Stimulated activated CD4-positive, alpha-beta T cell treated with anti-CD3 and anti-CD28 coated beads, Interleukin-2, amount 100 ng/mL, for 24 hours (primary cell): ENCODE measurements around the gene STIM2.

Source experiments
- DNase-seq, 2 donors: peaks; one replicate each; pipeline ENCODE4 v3.0.0-alpha.2; 2020

Gene STIM2

DNA sequence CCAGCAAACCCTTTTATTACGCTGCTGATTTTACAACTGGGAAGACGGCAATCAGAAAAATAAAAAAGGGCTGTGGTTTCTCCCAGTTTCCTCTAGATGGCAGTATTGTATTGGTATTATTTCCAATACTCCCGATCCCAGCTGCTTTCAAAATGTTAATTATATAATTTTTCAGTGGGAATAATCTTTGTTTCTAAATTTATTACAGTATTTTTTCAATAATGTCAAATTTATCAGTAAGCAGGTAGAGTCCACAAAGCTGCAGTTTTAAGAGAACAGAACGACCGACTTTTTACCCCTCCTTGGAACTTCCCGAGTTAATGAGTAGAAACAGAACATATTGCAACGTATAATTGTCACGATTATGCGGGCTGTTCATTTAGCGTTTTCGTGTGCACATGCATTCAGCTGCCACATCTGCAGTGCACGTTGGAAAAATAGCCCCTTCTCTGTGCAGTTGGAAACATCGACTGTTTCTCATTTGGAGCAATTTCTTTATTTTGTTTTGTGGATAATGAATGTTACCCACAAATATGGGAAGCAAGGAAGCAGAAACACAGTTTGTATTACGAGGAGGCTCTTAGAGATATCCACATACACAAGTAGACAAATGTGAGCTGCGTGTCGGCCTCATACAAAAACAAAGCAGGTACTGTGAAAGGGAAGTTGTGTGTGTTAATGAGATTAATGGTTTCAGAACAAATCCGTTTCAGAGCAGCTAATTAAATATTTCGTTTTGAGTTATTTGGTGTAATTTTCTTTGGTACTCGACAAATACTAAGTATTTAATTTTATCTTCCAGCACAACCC lies 188.0 kb downstream of the STIM2 start:
- DNase-seq: no peak

DNA sequence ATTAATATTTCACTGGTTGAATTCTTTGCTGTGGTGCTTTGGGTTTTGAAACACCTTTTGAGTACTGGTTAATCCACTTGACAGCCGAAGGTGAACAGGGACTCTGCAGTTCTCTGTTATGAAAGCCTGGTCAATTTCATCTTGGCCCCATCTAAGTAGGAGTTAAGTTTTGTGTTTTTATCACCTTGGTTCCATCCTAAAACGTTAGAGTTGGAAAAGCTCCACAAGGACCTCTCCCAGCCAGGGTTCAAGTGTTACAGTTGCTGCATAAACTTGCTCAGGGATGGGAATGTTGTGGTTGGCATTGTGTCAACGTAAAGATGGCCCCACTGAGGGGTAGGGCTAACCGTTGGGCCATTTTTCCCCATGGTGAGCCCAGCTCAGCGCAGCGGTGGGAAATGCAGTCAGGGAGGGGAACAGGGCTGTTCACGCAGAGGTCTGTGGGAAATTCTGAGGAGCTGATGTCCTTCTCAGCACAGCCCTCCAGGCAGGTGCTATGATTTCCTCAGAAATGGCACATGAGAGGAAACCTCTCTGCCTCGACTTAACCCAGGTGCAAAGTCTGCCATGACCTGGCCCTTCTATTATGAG lies 188.7 kb downstream of the STIM2 start:
- DNase-seq: no peak

DNA sequence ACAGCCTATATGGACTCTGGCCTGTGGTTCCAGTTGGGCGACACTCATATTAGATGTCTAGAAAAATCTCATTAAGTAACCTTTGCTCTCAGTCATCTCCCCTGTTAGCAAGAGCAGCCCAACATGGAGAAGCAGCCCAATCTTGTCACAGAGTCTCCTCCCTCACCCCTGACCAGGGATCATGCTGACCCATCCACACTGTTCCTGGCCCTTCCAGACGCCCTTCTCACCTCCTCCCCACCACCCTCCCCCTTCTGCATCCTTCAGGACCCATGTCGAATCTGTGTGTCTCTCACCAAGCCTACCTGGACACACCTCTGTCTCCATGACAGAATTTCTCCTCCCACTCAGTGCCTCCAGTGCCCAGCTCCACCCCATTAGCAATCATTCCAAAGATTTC lies 190.1 kb downstream of the STIM2 start:
- no peak for DNase-seq

DNA sequence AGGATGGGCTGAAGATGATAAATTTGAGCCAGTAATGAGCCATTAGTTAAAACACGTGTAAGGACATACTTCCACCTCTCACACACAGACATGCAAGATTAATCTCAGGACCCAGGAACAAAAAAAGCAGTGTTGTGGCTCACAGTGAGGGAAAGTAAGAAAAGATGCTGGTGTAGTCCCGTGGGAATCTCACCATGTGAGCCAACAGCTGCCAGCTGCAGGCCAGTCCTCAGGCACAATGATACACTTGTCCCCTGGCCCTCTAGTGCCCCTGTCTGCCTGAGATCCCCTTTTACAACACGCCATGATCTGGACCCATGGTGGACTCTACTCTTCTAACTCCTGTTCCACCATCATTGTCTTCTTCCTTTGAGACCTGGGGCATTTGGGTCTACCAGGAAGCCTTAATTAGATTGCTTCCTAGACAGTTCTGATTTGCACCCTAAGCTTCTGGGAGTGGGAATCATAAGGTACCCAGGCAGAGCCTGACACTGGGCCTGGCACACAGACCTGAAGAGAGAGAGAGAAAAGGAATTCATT lies 194.7 kb downstream of the STIM2 start:
- DNase-seq: no peak

DNA sequence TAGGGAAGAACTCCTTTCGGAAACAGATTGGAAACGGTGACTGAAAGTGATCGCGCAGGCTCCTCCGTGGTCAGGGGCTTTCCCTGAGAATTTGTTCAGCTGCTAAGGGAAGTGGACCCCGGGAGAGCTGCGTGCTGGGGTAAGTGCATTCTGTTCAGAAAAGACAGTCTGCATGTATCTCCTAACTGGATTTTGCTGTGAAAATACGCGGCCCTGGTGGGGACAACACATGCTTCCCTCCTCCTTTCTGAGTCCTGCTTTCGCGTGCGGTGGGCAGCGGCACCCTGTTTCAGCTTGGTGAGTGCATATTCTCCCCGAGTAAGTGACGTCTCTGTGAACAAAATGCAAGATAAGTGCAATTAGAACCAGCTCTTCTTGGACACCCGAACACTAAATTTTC lies 195.6 kb downstream of the STIM2 start:
- DNase-seq: no peak

DNA sequence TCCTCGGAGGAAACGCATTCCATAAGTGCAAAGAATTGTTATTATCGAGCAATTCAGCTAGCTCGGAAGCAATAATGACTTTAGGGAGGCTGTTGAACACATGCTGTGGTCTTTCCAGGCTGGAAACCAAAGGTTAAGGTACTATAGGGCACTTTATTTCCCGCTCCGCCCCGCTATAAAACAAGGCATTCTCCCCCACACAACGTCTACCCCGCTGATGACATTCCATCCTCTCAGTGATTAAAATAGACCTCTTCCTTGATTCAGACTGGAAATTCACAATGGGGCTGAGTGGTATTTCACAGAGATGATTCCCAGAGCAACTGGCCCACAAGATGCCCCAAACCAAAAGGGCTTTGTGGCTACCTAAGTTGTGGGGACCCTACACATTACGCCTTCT lies 196.4 kb downstream of the STIM2 start:
- DNase-seq: no peak

DNA sequence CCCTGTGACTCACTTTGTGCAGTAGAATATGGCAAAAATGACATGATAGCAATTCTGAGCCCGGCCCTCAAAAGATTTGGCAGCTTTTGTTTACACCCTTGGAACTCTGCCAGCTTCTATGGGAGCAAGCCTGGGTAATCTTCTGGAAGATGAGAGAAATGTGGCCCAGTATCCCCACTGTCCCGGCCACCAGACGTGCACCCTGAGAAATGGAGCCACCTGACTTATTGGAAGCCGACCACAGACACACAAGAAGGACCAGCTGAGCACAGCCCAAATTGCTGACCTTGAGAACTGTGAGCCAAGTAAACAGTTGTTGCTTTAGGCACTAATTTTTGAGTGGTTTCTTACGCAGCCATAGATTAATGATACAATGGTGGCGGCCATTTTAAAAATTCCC lies 197.0 kb downstream of the STIM2 start:
- DNase-seq: no peak

DNA sequence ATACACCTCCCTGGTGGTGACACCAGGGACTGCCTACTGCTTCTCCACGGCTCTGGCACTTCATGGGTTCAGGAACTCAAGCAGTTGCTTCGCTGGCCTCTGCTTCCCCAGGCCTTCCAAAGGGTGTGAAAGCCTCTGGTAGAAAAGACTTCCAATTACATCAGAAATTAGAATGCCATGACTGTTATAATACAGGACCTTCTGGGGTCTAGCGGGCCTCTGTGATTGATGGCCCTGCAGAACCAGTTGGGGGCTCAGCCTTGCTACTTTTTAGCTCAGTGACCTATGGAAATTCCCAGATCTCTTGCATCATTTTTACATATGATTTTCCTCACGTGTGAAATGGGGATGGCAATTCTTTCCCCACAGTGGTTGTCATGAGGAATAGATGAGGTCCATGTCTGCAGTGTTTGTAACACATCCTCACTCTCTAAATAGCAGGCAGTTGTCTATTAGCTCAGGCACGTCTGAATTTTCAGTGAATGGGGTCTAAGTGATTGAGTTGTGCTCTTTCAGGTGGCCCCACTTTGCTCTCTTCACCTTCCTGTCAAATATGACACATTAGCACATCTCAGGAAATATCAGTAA lies 198.3 kb downstream of the STIM2 start:
- no peak for DNase-seq

DNA sequence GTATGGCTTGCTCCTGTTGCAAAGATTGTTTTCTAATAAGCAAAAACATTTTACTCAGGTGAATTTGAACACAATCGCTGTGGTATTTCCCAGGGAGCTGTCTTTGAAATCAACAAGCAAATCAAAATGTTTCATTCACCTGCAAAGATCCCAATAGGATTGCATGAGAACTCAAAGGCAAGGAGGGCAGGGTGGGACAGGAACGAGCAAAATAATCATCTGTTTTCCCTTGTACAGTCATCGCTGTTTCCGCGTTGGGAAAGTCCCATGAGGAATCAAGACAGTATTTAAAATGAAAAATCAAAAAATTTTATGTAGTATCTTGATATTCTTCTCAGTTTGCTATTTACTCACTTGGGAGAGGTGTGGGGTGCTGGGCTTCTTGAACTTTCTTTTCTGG lies 198.8 kb downstream of the STIM2 start:
- DNase-seq: no peak

DNA sequence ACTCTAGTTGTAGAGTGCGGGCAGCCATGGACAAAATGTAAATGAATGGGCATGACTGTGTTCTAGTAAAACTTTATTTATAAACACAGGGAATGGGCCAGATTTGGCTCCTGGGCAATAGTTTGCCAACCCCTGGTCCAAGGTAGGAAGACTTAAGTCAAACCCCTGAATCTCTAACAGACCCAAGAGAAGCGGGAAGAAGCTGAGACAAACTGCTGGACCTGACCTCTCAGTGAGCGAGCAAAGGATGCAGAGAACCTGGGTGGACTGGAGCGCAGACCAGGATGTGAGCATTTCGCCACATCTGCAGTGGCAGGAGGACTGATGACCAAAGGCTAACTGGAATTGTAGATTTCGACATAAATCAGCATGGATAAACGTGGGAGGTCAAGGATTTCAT lies 201.6 kb downstream of the STIM2 start:
- DNase-seq: no peak

DNA sequence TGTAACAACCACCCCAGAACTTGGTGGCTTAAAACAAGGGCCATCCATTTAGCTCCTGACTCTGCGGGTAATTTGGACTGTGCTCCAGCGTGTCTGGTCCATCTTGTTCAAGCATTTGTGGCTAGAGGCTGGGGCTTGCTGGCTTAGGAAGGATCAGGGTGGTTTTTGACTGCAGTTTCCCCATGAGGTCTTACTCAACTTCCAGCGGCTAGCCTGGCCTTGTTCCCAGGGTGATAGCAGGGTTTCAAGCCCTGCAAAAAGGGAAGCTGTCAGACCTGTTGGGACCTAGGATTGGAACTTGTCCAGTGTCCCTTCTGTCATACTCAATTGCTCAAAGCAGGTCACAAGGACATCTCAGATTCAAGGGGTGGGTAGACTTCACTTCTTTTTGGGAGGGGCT lies 205.9 kb downstream of the STIM2 start:
- DNase-seq: no peak

DNA sequence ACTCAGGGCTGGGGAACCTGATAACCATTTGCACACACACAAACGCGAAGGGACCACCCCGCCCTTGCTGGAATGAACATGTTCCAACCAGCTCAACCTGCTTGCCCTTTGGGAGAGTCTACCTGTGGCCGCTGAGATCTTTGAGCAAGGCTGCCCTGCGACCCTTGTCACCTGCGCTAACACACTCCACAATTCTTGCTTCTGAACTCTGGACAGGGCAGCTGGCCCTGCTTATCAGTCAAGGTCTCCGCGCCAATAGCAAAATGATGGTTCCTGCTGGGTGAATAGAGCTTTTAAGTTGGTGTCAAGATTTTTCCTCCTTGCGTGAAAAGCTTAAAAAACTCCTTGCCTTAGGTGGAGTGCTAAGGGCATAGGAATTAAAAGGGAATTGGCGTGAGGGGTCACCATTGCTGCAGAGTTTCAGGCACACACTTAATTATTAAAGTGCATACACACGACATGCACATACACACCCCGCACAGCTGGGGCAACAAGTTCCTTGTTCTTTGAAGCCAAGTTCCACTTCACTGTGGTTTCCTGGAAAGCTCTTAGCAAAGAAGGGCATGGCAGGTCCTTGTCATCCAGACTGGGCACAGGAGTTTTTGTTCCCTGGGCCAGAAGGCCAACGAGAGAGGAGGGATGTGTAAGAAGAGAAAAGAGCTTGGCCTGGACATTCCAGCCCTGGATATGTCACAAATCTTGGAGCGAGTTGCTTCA lies 207.7 kb downstream of the STIM2 start:
- no peak for DNase-seq
